ENCODE results near the gene E2F2. TPM values are rescaled to one million over a fixed set of nuclear protein-coding genes. Genes with fewer than 3 reads are reported as not detected.
A peak's percentile ranks its signal among the peaks of the same experiment; 100 is the strongest.

The E2F2 gene
- total RNA-seq, 6 donors from 2014 or later, result 0.69 to 1.9 (median 1.1) TPM

DNA sequence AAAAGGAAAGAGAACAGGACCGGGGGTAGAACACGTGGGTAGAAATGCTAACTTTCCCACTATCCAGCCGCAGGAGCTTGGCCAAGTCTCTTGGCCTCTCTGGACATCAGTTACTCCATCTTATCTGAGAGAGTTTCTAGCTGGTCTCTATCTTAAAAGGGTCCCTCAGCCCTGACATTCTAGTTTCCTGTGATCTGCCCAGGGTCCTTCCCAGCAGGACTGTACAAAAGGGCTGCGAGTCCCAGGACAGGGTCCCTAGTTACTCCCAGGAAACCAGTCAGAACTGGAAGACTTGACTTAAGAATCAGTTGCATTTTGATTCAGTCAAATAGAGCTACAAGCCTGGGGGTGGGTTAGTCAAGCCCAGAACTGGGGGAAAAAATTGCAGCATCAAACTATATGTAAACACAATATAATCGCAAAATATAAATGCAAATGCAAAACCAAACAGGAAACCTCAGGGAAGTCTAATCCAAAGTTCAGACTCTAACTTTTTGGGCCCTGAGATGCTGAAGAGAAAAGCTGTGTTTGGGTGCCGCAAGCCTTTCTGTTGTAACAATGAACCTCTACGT lies 49.9 kb downstream of the E2F2 start:
- Histone ChIP-seq H3K4me1 (peaks cover 23 to 38% (median 33%) of the 10 kb centered on the region in 4 donors), H3K9me3 (no peaks in the 10 kb centered on the region), H3K27ac (no peak overlapping the region), H3K4me3 (no peak overlapping the region), H3K27me3 (no peaks in the 10 kb centered on the region), H3K36me3 (no peaks in the 10 kb centered on the region)
- ATAC-seq (ENCODE audit: low FRiP score in 2 of 2), result no peak
- no peak for DNase-seq
- WGBS, 2 donors, result 78 to 85% methylated on average over 7 of the region's 7 CpGs
- TF ChIP-seq, protein P1, sequence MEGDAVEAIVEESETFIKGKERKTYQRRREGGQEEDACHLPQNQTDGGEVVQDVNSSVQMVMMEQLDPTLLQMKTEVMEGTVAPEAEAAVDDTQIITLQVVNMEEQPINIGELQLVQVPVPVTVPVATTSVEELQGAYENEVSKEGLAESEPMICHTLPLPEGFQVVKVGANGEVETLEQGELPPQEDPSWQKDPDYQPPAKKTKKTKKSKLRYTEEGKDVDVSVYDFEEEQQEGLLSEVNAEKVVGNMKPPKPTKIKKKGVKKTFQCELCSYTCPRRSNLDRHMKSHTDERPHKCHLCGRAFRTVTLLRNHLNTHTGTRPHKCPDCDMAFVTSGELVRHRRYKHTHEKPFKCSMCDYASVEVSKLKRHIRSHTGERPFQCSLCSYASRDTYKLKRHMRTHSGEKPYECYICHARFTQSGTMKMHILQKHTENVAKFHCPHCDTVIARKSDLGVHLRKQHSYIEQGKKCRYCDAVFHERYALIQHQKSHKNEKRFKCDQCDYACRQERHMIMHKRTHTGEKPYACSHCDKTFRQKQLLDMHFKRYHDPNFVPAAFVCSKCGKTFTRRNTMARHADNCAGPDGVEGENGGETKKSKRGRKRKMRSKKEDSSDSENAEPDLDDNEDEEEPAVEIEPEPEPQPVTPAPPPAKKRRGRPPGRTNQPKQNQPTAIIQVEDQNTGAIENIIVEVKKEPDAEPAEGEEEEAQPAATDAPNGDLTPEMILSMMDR (IDR thresholded peaks at IDR 0.05), result no peak
- no peak for TF ChIP-seq POLR2A (IDR thresholded peaks at IDR 0.05)
- no peak for TF ChIP-seq POLR2AphosphoS5 (IDR thresholded peaks at IDR 0.05)
- TF ChIP-seq EP300 (IDR thresholded peaks at IDR 0.05), result no peak

DNA sequence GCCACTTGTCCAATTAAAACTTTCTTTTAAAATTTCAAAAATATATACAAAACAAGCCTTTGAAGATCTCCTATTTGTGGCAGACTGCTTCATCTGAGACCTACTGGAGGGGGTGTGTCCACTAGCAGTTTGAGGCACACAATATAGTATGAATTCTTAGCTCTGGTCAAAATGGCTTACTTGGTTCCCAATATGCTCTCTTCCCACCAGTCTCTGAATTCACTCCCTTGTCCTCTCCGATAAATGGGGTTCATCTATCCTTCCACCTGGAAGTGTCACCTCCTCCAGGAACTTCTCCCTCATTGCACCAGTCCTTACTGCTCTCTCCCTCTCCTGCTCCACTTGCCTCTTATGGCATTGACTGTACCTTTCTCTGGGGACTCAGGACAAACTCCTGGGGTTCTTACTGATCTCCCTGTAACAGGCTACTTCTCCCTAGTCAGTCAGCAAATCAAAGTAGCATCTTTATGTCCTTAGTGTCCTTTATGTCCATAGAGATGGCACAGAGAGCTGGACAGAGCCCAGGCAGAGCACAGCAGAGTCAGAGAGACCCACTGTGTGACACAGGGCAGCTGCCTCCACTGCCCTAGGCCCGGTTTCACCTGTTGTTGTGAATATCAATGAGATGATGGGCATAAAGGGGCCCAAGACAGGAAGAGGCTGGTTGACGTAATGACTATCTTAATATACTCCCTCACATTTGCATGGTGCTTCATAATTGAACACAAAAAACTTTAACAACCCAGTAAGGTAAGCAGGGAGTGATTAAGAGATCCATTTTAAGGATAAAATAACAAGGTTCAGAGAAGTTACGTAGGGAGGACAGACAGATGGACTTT lies 50.6 kb downstream of the E2F2 start:
- Histone ChIP-seq H3K36me3 (no peaks in the 10 kb centered on the region), H3K27ac (peak overlapping the region in 1 of 4 donors; percentile 40), H3K9me3 (no peaks in the 10 kb centered on the region), H3K4me3 (no peak overlapping the region), H3K4me1 (peaks cover 23 to 38% (median 35%) of the 10 kb centered on the region in 4 donors), H3K27me3 (no peaks in the 10 kb centered on the region)
- no peak for TF ChIP-seq POLR2A (IDR thresholded peaks at IDR 0.05)
- no peak for TF ChIP-seq EP300 (IDR thresholded peaks at IDR 0.05)
- ATAC-seq (ENCODE audit: low FRiP score in 2 of 2) (no peak), DNase-seq (no peak)
- WGBS, 2 donors, result 90 to 92% methylated on average over 4 of the region's 4 CpGs

DNA sequence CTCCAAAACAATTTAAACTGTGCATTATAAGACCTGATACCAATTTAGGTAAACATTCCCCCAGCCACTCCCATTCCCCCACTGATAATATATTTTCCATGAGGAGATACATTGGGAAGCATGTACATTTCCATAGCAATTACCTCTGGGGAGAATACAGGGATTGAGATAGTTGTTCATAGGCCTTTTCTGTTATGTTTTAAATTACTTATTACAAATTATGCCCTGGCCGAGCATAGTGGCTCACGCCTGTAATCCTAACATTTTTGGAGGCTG lies 51.4 kb downstream of the E2F2 start:
- Histone ChIP-seq H3K36me3 (no peaks in the 10 kb centered on the region), H3K27ac (peak overlapping the region; percentile 16 to 52 (median 29)), H3K27me3 (no peaks in the 10 kb centered on the region), H3K4me3 (no peak overlapping the region), H3K9me3 (no peaks in the 10 kb centered on the region), H3K4me1 (peaks cover 23 to 39% (median 32%) of the 10 kb centered on the region in 4 donors)
- TF ChIP-seq EP300 (IDR thresholded peaks at IDR 0.05) (no peak), POLR2AphosphoS5 (IDR thresholded peaks at IDR 0.05) (no peak), POLR2A (IDR thresholded peaks at IDR 0.05) (no peak)
- TF ChIP-seq, protein P1 (IDR thresholded peaks at IDR 0.05), result no peak
- DNase-seq (no peak), ATAC-seq (ENCODE audit: low FRiP score in 2 of 2) (no peak)
- 81 to 88% methylated on average over 2 of the region's 2 CpGs for WGBS, 2 donors

DNA sequence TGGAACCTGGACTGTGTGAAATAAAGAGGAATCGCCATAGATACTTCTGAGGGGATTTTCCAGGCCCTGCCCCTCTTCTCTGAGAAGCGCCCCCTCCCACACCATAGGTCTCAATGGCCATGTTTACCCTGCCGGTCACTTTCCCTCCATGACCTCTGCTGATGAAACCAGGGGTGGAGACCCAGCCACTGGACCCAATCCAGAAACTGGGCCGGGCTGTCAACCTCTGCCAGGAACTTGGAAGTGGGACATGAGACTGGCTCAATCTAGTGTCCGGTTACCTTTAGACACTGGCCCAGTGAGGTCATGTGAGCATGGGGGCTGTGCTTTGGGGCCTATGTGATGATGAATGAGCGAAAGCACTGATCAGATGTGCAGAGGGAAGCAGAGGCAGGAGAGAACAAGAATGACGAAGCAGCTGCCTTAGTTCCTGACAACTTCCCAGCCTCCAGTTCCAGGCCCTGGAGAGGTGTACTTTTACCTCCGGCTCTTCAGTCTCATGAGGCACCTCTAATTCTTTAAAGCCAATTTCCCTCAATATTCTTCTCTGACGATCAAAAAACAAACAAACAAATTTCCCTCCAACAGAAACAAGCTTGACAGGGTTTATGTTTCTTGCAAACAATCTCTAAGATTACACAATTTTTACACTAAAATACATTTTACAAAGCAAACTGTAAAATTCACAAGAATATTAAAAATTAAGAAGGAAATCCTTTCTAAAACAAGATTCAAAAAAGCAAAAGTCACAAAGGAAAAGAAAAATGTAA lies 52.0 kb downstream of the E2F2 start:
- peak in 1 of 2 donors; percentile 88 for DNase-seq
- peaks cover 23 to 38% (median 31%) of the 10 kb centered on the region in 4 donors for H3K4me1 ChIP-seq
- no peak overlapping the region for H3K4me3 ChIP-seq
- no peaks in the 10 kb centered on the region for H3K27me3 ChIP-seq
- TF ChIP-seq POLR2A (IDR thresholded peaks at IDR 0.05) (peak in 1 of 4 donors; percentile 46), EP300 (IDR thresholded peaks at IDR 0.05) (peak in 1 of 4 donors; percentile 52), POLR2AphosphoS5 (IDR thresholded peaks at IDR 0.05) (peak; percentile 46 to 74)
- TF ChIP-seq, protein P1 (IDR thresholded peaks at IDR 0.05), result no peak
- H3K27ac ChIP-seq, result peak overlapping the region; percentile 16 to 52 (median 29)
- WGBS, 2 donors, result 40 to 42% methylated on average over 8 to 9 of the region's 9 CpGs
- ATAC-seq (ENCODE audit: low FRiP score in 2 of 2), result peak; percentile 77 to 83
- no peaks in the 10 kb centered on the region for H3K9me3 ChIP-seq
- H3K36me3 ChIP-seq, result no peaks in the 10 kb centered on the region
